ENCODE measurements around the gene GAL3ST2. TPM values are rescaled to one million over a fixed set of nuclear protein-coding genes. Genes with fewer than 3 reads are reported as not detected.
"Not testable (repeated sequence)": the region's sequence is repeated elsewhere in the genome, so short reads cannot be mapped to it uniquely, and the experiment has no call there.

GAL3ST2 gene
- total RNA-seq, 2 donors from 2014 or later, result 34.2 to 70.2 TPM

- Histone ChIP-seq H3K9me3 (no peaks in the 10 kb centered on the region), H3K36me3 (no peaks in the 10 kb centered on the region), H3K4me1 (no peaks in the 10 kb centered on the region), H3K9ac (ENCODE audit: low read depth in 2 of 2, low read length in 2 of 2) (no peak overlapping the region), H3K27ac (no peak overlapping the region), H3K4me3 (peak overlapping the region; percentile 20), H3K27me3 (peaks cover 6% of the 10 kb centered on the region)
- intact Hi-C loops (cut with DNase I), result no loop called here
- no peak for TF ChIP-seq CTCF (IDR thresholded peaks at IDR 0.05)
- DNase-seq, result peak; percentile 26
These were observed 27.0 kb downstream of the GAL3ST2 start for GRCh38 chr2:241803387-241804325.

- TF ChIP-seq CTCF (IDR thresholded peaks at IDR 0.05), result no peak
- intact Hi-C loops (cut with DNase I), result no loop called here
- Histone ChIP-seq H3K9me3 (no peaks in the 10 kb centered on the region), H3K4me3 (no peak overlapping the region), H3K9ac (ENCODE audit: low read depth in 2 of 2, low read length in 2 of 2) (no peak overlapping the region), H3K27me3 (peaks cover 6% of the 10 kb centered on the region), H3K27ac (no peak overlapping the region), H3K36me3 (no peaks in the 10 kb centered on the region), H3K4me1 (no peaks in the 10 kb centered on the region)
- DNase-seq, result peak; percentile 24
These were observed 28.0 kb downstream of the GAL3ST2 start for GRCh38 chr2:241804326-241805229.

GRCh38 chr2:241806217-241806616 lies 29.6 kb downstream of the GAL3ST2 start:
- H3K36me3 ChIP-seq; H3K4me1 ChIP-seq; H3K9ac ChIP-seq (ENCODE audit: low read depth in 2 of 2, low read length in 2 of 2); intact Hi-C loops (cut with DNase I); H3K9me3 ChIP-seq; H3K27ac ChIP-seq; H3K27me3 ChIP-seq; DNase-seq; H3K4me3 ChIP-seq: not testable (repeated sequence)

- TF ChIP-seq CTCF (IDR thresholded peaks at IDR 0.05), result no peak
- Histone ChIP-seq H3K4me3 (no peak overlapping the region), H3K27ac (peak overlapping the region; percentile 46), H3K9ac (ENCODE audit: low read depth in 2 of 2, low read length in 2 of 2) (peak overlapping the region in 1 of 2 donors; percentile 83), H3K4me1 (no peaks in the 10 kb centered on the region), H3K9me3 (no peaks in the 10 kb centered on the region), H3K27me3 (peaks cover 6% of the 10 kb centered on the region), H3K36me3 (no peaks in the 10 kb centered on the region)
- DNase-seq, result peak; percentile 28
- intact Hi-C loops (cut with DNase I), result no loop called here
These were observed 31.6 kb downstream of the GAL3ST2 start for GRCh38 chr2:241808051-241808720.

- intact Hi-C loops (cut with DNase I), result no loop called here
- peak within 1 kb of the TSS; percentile 41 for H3K4me3 ChIP-seq
- H3K27ac ChIP-seq, result peak within 1 kb of the TSS; percentile 46
- no peak for TF ChIP-seq CTCF (IDR thresholded peaks at IDR 0.05)
- peak; percentile 90 for DNase-seq
- H3K9ac ChIP-seq (ENCODE audit: low read depth in 2 of 2, low read length in 2 of 2), result peak within 1 kb of the TSS; percentile 66 to 83
- no peaks in the 10 kb centered on the region for H3K9me3 ChIP-seq
- no peaks in the 10 kb centered on the region for H3K36me3 ChIP-seq
- H3K27me3 ChIP-seq, result peaks cover 6% of the 10 kb centered on the region
- no peaks in the 10 kb centered on the region for H3K4me1 ChIP-seq
These were observed 32.2 kb downstream of the GAL3ST2 start, which contains the start of gene NEU4 for GRCh38 chr2:241808721-241809382. Gene NEU4 (plus strand): TSS chr2:241809193. CDS start chr2:241814485, 5,292 bp downstream.
